Loucy (cell line): ENCODE results near the gene SOX4.

Source experiments
- H2AFZ ChIP-seq: fragments of 200-600 bp; sonication (generic); 2 replicates; pipeline ENCODE4 v1.6.0; 2016; ENCODE audit warnings: antibody characterized with exemption, mild to moderate bottlenecking, low read length, moderate library complexity
- H3F3A ChIP-seq: fragments of 200-600 bp; 2 replicates; pipeline ENCODE4 v1.6.0; 2016; ENCODE audit warnings: antibody characterized with exemption, low read depth, mild to moderate bottlenecking
- H3K27me3 ChIP-seq: fragments of 200-600 bp; sonication (generic); 2 replicates; pipeline ENCODE4 v1.6.1; 2014; ENCODE audit warnings: low read length, mild to moderate bottlenecking; ENCODE audit not compliant: insufficient read depth, poor library complexity, severe bottlenecking
- H3K36me3 ChIP-seq: fragments of 200-600 bp; sonication (generic); 2 replicates; pipeline ENCODE4 v1.6.1; 2016; ENCODE audit warnings: low read length; ENCODE audit not compliant: insufficient read depth
- H3K4me1 ChIP-seq: fragments of 200-600 bp; sonication (generic); 2 replicates; pipeline ENCODE4 v1.5.1; 2014; ENCODE audit warnings: low read length, mild to moderate bottlenecking; ENCODE audit not compliant: insufficient read depth, poor library complexity, severe bottlenecking
- H3K4me2 ChIP-seq: fragments of 200-600 bp; sonication (generic); 2 replicates; pipeline ENCODE4 v1.6.0; 2014; ENCODE audit warnings: antibody characterized with exemption, low read length, low read depth, mild to moderate bottlenecking; ENCODE audit not compliant: poor library complexity, severe bottlenecking
- H3K4me3 ChIP-seq: fragments of 200-600 bp; sonication (generic); 2 replicates; pipeline ENCODE4 v1.5.1; 2014; ENCODE audit warnings: low read length, mild to moderate bottlenecking, mixed read lengths; ENCODE audit not compliant: poor library complexity, severe bottlenecking
- H3K79me2 ChIP-seq: fragments of 200-600 bp; sonication (generic); 2 replicates; pipeline ENCODE4 v1.6.1; 2014; ENCODE audit warnings: low read length; ENCODE audit not compliant: insufficient read depth
- H3K9ac ChIP-seq: fragments of 200-600 bp; sonication (generic); 2 replicates; pipeline ENCODE4 v1.6.0; 2014; ENCODE audit warnings: mild to moderate bottlenecking, low read depth, low read length, moderate library complexity; ENCODE audit not compliant: poor library complexity, severe bottlenecking
- H3K9me2 ChIP-seq: fragments of 200-600 bp; sonication (generic); replicated peaks from 2 replicates; pipeline ENCODE4 v1.6.1; 2016; ENCODE audit warnings: low read depth, low read length, mixed read lengths
- H3K9me3 ChIP-seq: fragments of 200-600 bp; sonication (generic); 2 replicates; pipeline ENCODE4 v1.6.1; 2014; ENCODE audit warnings: mild to moderate bottlenecking, antibody characterized with exemption, low read length, low read depth; ENCODE audit not compliant: insufficient read depth
- H4K20me1 ChIP-seq: fragments of 200-600 bp; sonication (generic); 2 replicates; pipeline ENCODE4 v1.6.0; 2014; ENCODE audit warnings: antibody characterized with exemption, low read length, mild to moderate bottlenecking; ENCODE audit not compliant: insufficient read depth, poor library complexity, severe bottlenecking
- EZH2phosphoT487 ChIP-seq: fragments of 200-600 bp; IDR thresholded peaks from 2 replicates; pipeline ENCODE4 v1.6.1; 2018; ENCODE audit warnings: antibody characterized with exemption, mild to moderate bottlenecking, moderate library complexity, borderline replicate concordance
- TF ChIP-seq, protein P1 (sequence below): fragments of 200-600 bp; sonication (generic); conservative IDR thresholded peaks from 2 replicates; pipeline ENCODE4 v1.5.1; 2014; ENCODE audit warnings: mild to moderate bottlenecking, antibody characterized with exemption, low read length

Gene SOX4

DNA sequence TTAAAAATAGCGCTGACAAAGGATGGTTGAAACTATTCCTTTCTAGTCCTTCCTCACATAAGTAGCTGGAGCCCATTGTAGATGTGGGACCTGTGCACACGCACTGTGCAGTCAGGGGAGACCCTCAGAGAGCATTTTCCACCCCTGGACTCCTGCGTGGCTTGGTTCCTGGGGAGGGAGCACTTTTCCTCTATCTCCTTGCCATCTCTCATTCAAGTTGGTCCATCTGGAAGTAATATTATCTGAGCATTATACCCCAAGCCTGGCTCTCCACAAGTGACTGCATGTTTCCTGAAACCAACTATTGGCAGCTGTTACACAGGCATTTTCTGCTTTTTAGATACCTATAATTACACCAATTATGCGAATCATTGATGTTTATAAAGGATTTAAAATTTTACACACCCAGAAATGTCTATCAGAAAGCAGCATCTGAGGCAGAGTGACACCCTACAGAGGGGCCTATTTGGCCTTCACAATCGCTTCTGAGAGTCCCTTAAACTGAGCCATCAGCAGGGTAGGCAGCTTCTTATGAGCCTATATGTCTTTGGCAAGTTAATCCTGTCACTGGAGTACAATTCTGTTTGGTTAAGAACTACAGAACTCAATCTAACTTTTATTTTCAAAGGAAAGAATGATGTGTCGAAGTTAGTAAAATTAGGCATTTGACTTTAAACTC lies 18.7 kb downstream of the SOX4 start:
- H3K4me3 ChIP-seq = no peak overlapping the region
- H3K79me2 ChIP-seq = peaks cover 5% of the 10 kb centered on the region; the same call in 1 of the 2 replicates
- H3K4me2 ChIP-seq = peak overlapping the region; percentile 6
- TF ChIP-seq EZH2phosphoT487 = no peak
- TF ChIP-seq, protein P1, sequence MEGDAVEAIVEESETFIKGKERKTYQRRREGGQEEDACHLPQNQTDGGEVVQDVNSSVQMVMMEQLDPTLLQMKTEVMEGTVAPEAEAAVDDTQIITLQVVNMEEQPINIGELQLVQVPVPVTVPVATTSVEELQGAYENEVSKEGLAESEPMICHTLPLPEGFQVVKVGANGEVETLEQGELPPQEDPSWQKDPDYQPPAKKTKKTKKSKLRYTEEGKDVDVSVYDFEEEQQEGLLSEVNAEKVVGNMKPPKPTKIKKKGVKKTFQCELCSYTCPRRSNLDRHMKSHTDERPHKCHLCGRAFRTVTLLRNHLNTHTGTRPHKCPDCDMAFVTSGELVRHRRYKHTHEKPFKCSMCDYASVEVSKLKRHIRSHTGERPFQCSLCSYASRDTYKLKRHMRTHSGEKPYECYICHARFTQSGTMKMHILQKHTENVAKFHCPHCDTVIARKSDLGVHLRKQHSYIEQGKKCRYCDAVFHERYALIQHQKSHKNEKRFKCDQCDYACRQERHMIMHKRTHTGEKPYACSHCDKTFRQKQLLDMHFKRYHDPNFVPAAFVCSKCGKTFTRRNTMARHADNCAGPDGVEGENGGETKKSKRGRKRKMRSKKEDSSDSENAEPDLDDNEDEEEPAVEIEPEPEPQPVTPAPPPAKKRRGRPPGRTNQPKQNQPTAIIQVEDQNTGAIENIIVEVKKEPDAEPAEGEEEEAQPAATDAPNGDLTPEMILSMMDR = no peak
- no peak overlapping the region for H3K9ac ChIP-seq
- no peaks in the 10 kb centered on the region for H3K36me3 ChIP-seq
- H3F3A ChIP-seq = no peaks in the 10 kb centered on the region
- peaks cover 33% of the 10 kb centered on the region for H3K4me1 ChIP-seq
- H3K27me3 ChIP-seq = no peaks in the 10 kb centered on the region
- no peaks in the 10 kb centered on the region for H4K20me1 ChIP-seq
- H3K9me2 ChIP-seq = no peaks in the 10 kb centered on the region
- no peaks in the 10 kb centered on the region for H3K9me3 ChIP-seq
- peak overlapping the region; percentile 3; the same call in 1 of the 2 replicates for H2AFZ ChIP-seq

DNA sequence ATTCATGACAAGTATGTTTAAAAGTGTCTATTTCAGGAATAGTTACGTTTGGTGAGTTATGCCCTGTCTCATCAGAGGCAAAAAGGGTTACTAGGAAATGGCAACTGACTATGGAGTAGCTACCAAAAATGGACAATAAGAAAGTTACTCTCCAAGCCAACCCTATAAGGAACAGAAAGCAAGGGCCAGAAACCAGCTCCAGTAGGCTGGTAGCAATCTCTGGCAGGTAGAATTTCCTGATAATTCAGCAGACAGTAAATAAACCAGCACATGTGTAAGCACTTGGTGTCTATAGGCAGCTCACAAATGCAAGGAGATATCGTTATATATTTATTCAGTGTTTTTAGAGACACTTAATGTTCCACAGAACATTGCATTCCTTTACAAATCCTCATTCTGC lies 20.3 kb downstream of the SOX4 start:
- Histone ChIP-seq H3K9ac (peak overlapping the region; percentile 2), H3K4me1 (peaks cover 33% of the 10 kb centered on the region), H3K9me3 (no peaks in the 10 kb centered on the region), H3K36me3 (no peaks in the 10 kb centered on the region), H3K79me2 (no peaks in the 10 kb centered on the region), H3K27me3 (no peaks in the 10 kb centered on the region), H4K20me1 (no peaks in the 10 kb centered on the region), H3F3A (no peaks in the 10 kb centered on the region), H3K9me2 (no peaks in the 10 kb centered on the region), H2AFZ (peak overlapping the region; percentile 41; the same call in 1 of the 2 replicates), H3K4me2 (no peak overlapping the region), H3K4me3 (no peak overlapping the region)
- TF ChIP-seq, protein P1 = no peak
- TF ChIP-seq EZH2phosphoT487 = no peak

DNA sequence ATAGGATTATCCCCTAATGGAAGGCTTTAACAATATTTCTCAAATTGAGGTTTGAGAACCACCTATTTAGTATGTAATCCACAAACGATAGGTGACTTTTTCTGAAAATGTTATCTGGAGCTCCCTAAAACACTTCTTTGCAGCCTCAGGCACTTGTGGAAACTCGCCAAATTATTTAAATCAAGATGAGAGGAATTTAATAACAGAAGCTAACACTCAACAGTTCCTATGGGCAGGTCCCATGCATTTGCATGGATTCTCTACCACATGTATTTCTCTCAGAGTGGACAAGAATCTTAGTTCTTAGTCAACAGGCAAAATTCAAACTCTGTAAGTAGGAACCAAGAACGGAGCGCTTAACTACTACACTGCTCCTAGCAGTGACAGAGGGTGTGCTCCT lies 20.7 kb downstream of the SOX4 start:
- Histone ChIP-seq H3K4me3 (no peak overlapping the region), H2AFZ (0 out of 2 replicates have a peak overlapping the region, but pooled peaks have one; percentile 41), H3K4me1 (peaks cover 33% of the 10 kb centered on the region), H3K9me2 (no peaks in the 10 kb centered on the region), H3K9ac (peak overlapping the region; percentile 2), H3K79me2 (no peaks in the 10 kb centered on the region), H3K27me3 (no peaks in the 10 kb centered on the region), H3F3A (no peaks in the 10 kb centered on the region), H3K36me3 (no peaks in the 10 kb centered on the region), H4K20me1 (no peaks in the 10 kb centered on the region), H3K4me2 (no peak overlapping the region), H3K9me3 (no peaks in the 10 kb centered on the region)
- TF ChIP-seq, protein P1 = no peak
- TF ChIP-seq EZH2phosphoT487 = no peak
